Right lung (tissue), 5 donors: ENCODE results near the gene PSMD13. TPM values are rescaled to one million over a fixed set of nuclear protein-coding genes. Genes with fewer than 3 reads are reported as not detected.

ENCODE experiments used
- DNase-seq, 2 donors: peaks; one replicate each; pipeline ENCODE4 v3.0.0-alpha.2; 2013
- polyA plus RNA-seq, 5 donors: library from polyadenylated mRNA; unstranded; fragments of 120-200 nt; gene quantifications; one replicate each; pipeline versions ENCODE4 v1.2.1 to v1.2.3, GENCODE V29; 2013; ENCODE audit warnings: inconsistent platforms in 1 of 5, low replicate concordance in 1 of 5; ENCODE audit not compliant: insufficient read length in 5 of 5, insufficient read depth in 1 of 5

The PSMD13 gene
- polyA plus RNA-seq, 5 donors: 131 to 161 (median 153) TPM

DNA sequence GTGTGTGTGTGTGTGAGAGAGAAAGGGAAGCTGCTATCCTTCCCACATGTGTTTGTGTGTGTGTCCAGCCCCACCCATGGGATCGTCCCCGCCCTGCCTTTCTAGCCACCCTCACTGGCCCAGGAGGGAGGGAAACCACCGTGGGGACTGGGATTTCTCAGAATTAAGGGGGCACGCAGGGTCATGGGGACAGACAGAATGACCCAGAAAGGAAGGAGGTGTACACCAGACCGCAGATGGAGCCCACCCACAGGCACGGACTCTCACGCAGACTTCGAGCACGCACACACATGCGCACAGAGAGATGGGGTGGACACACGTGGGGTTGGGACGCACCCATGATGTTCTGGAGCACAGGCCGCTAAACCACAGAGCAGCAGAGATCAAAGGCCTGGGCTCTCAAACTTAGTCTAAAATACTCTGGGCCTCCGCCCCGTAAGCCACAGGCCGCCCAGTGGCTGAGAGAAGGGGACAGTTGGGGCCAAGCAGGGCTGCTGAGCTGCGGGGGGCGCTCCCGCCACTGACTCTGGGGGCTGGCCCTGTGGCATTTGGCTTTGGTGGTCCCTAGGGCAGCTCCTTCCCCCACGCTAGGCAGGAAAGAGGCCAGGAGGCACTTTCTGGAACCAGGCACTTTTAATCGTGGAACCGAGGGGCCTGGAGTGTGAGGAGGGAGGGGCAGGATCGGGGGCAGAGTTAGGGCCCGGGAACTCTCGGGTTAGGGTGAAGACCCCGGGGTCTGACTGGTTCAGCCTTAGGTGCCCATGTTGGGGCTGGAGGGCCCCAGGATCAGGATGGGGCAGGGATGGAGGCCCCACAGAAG is 61.0 kb downstream of the PSMD13 start:
- no peak for DNase-seq

DNA sequence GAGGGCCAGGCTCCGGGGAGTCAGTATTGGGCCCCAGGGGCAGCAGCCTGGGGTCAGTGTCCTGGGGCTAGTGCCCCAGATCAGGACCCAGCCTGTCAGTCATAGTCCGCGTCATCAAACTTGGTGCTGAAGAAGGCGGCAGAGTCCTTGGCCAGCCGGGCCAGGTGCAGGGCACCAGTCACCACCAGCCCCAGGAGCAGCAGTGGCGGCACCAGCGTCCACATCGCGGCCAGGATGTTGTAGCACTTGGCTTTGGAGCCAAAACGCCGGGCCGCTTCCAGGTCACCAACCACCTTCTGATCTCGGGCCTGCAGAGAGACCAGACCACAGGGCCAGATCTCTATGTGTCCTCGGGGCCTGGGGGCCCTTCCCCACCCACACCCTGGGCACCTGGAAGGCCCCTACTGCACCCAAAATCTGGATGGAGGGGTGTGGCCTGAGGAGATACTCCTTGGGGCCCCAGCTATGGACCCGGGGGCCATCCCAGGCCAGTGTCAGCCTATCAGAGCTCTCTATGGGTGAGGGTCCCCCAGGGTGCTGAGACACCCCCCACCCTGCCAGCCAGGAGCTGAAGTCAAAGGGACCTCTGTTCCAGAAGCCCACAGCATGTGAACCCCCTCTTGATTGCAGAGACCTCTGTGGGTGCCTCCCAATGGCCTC is 61.8 kb downstream of the PSMD13 start:
- no peak for DNase-seq

DNA sequence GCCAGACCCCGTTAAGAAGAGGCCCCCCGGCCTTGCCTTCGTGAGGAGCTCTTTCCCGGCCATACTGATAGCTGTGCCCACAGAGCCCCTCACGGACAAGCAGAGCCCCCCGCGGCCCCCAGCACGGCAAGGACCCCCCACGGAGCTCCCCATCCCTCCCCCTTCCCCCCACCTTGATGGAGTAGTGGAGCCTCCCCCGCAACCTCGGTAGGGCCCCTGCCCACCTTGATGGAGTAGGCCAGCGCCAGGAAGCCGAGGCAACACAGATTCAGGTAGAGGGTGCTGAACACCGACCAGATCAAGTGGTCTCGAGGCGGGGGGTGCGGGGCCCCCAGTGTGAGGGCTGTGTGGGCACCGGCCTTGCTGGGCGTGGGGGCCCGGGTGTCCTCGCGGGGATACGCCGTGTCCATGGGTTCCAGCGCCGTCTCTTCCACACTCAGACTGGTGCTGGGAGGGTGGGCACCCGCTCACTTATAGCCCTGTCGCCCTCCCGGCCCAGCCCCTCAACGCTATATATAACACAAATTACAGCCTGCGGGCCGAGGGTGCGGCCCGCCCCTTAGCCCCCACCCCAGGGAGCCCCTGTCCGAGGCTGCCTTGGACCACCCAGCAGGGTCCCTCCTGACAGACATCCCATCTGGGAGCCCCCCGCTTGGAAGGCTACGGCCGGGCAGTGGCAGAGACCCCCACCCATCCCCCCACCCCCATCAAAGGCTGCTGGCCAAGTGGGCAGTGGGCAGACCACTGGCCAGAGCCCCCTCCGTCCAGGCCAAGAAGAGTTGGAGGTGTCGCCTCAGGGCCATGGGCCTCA is 62.5 kb downstream of the PSMD13 start, which contains the start of gene IFITM5:
IFITM5 (minus strand) TSS at position 446 of the 811 bp plus-strand sequence; CDS start at position 410, 36 bp downstream.
- no peak for DNase-seq

DNA sequence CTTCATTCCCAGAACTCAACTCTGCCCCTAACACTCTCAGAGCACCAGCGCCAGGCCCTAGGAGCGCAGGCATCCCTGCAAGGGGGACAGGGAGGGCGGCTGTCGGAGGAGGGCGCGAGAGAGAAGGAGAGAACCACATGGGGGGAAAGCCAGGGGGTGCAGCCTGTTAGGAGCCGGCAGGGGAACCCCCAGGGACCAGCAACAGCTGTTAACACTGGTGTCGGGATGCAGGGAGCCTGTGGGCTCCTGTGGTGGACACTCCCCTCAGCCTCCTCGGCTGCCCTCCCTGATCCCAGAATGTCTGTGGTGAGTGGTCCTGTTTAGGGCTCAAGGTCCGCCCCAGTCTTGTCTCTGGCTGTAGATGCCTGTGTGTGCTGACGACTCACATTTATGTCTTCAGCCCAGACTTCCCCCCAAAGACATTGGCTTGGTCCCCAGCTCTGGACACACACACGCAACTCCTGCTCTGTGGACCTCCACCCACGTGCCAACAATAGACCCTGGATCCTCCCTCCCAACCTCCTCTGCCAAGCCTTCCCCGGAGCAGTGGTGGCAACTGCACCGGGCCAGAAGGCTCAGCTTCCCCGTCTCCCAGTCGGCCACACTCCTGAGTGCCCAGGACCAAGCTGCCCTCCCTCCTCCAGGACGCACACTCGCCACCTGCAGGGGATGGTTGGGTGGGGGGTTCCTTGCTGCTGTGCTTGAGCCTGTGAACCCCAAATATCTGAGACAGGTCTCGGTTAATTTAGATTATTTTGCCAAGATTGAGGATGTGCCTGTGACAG is 63.4 kb downstream of the PSMD13 start:
- DNase-seq: peak in 1 of 2 donors; percentile 57

Other genes with a start within 250 kb of the PSMD13 start
- gene SCGB1C1, start 43.9 kb upstream of the PSMD13 start, polyA plus RNA-seq: not detected
- 10 to 100 TPM; 32.2 to 54.4 (median 45.5) TPM for gene BET1L, start 29.6 kb upstream of the PSMD13 start, polyA plus RNA-seq
- gene RIC8A, start 29.3 kb upstream of the PSMD13 start, polyA plus RNA-seq: 10 to 100 TPM; 60.3 to 94.1 (median 71.1) TPM
- gene SIRT3, start 634 bp upstream of the PSMD13 start, polyA plus RNA-seq: 10 to 100 TPM; 24.6 to 35.2 (median 31.2) TPM
- under 1 TPM in 3 of 5 donors, not detected in 2; 0.04 to 0.07 (median 0.06) TPM for gene NLRP6, start 41.4 kb downstream of the PSMD13 start, polyA plus RNA-seq
- gene PGGHG, start 52.1 kb downstream of the PSMD13 start, polyA plus RNA-seq: 10 to 100 TPM; 12.3 to 27.9 (median 18.1) TPM
- under 1 TPM; 0.14 to 0.43 (median 0.33) TPM for gene IFITM5, start 62.5 kb downstream of the PSMD13 start, polyA plus RNA-seq
- 100 to 1,000 TPM; 108 to 193 (median 143) TPM for gene IFITM2, start 70.8 kb downstream of the PSMD13 start, polyA plus RNA-seq
- 10 to 100 TPM in 4 of 5 donors, 1 to 10 TPM in 1; 9.3 to 14.1 (median 13.2) TPM for gene IFITM1, start 77.1 kb downstream of the PSMD13 start, polyA plus RNA-seq
- 100 to 1,000 TPM; 255 to 655 (median 324) TPM for gene IFITM3, start 83.9 kb downstream of the PSMD13 start, polyA plus RNA-seq
- gene B4GALNT4, start 132.5 kb downstream of the PSMD13 start, polyA plus RNA-seq: 10 to 100 TPM; 40.1 to 62.6 (median 57.2) TPM
- 10 to 100 TPM in 4 of 5 donors, 1 to 10 TPM in 1; 9.5 to 17.4 (median 13.3) TPM for gene PKP3, start 157.2 kb downstream of the PSMD13 start, polyA plus RNA-seq
- gene SIGIRR, start 178.0 kb downstream of the PSMD13 start, polyA plus RNA-seq: 10 to 100 TPM; 19.0 to 44.1 (median 33.8) TPM
- 1 to 10 TPM; 4.5 to 9.0 (median 6.8) TPM for gene ANO9, start 205.0 kb downstream of the PSMD13 start, polyA plus RNA-seq
- 10 to 100 TPM; 21.2 to 31.5 (median 25.8) TPM for gene PTDSS2, start 213.3 kb downstream of the PSMD13 start, polyA plus RNA-seq